Measurements from ENCODE around the gene TOX4.

- TF ChIP-seq, protein P1, sequence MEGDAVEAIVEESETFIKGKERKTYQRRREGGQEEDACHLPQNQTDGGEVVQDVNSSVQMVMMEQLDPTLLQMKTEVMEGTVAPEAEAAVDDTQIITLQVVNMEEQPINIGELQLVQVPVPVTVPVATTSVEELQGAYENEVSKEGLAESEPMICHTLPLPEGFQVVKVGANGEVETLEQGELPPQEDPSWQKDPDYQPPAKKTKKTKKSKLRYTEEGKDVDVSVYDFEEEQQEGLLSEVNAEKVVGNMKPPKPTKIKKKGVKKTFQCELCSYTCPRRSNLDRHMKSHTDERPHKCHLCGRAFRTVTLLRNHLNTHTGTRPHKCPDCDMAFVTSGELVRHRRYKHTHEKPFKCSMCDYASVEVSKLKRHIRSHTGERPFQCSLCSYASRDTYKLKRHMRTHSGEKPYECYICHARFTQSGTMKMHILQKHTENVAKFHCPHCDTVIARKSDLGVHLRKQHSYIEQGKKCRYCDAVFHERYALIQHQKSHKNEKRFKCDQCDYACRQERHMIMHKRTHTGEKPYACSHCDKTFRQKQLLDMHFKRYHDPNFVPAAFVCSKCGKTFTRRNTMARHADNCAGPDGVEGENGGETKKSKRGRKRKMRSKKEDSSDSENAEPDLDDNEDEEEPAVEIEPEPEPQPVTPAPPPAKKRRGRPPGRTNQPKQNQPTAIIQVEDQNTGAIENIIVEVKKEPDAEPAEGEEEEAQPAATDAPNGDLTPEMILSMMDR (IDR thresholded peaks at IDR 0.05), result no peak
- TF ChIP-seq POLR2AphosphoS5 (IDR thresholded peaks at IDR 0.05) (no peak), POLR2A (IDR thresholded peaks at IDR 0.05) (no peak)
These were observed 36.1 kb upstream of the TOX4 start for GRCh38 chr14:21440859-21441258.
